K562 (cell line): ENCODE results near the gene COG3.

Experiments used
- CSDE1 ChIP-seq, 2 experiments: fragments of 450-650 bp; IDR thresholded peaks; 2 replicates each; pipeline ENCODE4 v1.6.1; 2016; ENCODE audit warnings: mild to moderate bottlenecking in 1 of 2
- PHF8 ChIP-seq: fragments of 200-600 bp; sonication (generic); IDR thresholded peaks from 2 replicates; pipeline ENCODE4 v1.6.1; 2012; ENCODE audit warnings: mixed run types, mild to moderate bottlenecking, inconsistent platforms, low read length, moderate library complexity, borderline replicate concordance
- POLR2A ChIP-seq: fragments of 450-650 bp; conservative IDR thresholded peaks from 2 replicates; pipeline ENCODE4 v1.6.1; 2016
- RAD21 ChIP-seq, 2 experiments: fragments of 250-450 bp in 1 of 2; fragments of 450-650 bp in 1 of 2; sonication (Bioruptor Pico) in 1 of 2; formaldehyde crosslinking in 1 of 2; IDR thresholded peaks in 1 of 2; conservative IDR thresholded peaks in 1 of 2; 2 replicates each; pipeline versions ENCODE4 v1.4.0 to v1.8.0; 2020 to 2022; ENCODE audit warnings: mild to moderate bottlenecking in 2 of 2, moderate library complexity in 1 of 2
- ZNF143 ChIP-seq: sonication (generic); formaldehyde crosslinking; IDR thresholded peaks from 2 replicates; pipeline ENCODE4 v1.9.0; 2022; ENCODE audit warnings: mild to moderate bottlenecking, missing genetic modification reagents
- TF ChIP-seq, protein P1 (sequence below), 2 experiments: fragments of 450-650 bp; IDR thresholded peaks; 2 replicates each; pipeline ENCODE4 v1.6.1; 2016; ENCODE audit warnings: mild to moderate bottlenecking in 2 of 2, borderline replicate concordance in 1 of 2, low read depth in 1 of 2, moderate library complexity in 1 of 2
- TF ChIP-seq, protein P2 (sequence below), 2 experiments: fragments of 450-650 bp in 1 of 2; sonication (generic) in 1 of 2; formaldehyde crosslinking in 1 of 2; IDR thresholded peaks; 2 replicates each; pipeline versions ENCODE4 v1.7.1 to v1.9.0; 2016 to 2022; ENCODE audit warnings: inconsistent platforms in 1 of 2, mild to moderate bottlenecking in 1 of 2, missing genetic modification reagents in 1 of 2

DNA sequence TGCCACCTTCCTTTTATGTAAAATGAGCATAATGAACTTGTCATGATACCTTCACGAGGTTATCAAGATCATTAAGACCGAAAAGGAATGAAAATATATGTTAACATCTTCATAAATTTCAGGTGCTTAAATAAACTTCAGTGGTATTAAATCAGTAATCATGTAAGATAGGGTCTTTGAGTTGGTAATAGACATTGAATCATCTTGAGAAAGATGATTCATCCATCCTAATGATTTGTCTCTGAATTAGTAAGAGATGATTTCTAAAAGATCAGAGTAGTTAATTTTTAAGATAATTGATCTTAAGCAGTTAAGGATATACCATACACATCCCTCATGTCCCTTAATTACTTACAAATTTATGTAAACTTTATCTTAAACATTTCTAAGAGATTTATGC is 52.0 kb downstream of the COG3 start:
- TF ChIP-seq PHF8 (no peak), RAD21 (CRISPR knock-in tag; conservative IDR thresholded peaks at IDR 0.05 in 1 of 2, IDR thresholded peaks at IDR 0.05 in 1 of 2) (no peak), ZNF143 (CRISPR knock-in tag) (no peak), CSDE1 (IDR thresholded peaks at IDR 0.05) (no peak), POLR2A (no peak)
- TF ChIP-seq, protein P1, sequence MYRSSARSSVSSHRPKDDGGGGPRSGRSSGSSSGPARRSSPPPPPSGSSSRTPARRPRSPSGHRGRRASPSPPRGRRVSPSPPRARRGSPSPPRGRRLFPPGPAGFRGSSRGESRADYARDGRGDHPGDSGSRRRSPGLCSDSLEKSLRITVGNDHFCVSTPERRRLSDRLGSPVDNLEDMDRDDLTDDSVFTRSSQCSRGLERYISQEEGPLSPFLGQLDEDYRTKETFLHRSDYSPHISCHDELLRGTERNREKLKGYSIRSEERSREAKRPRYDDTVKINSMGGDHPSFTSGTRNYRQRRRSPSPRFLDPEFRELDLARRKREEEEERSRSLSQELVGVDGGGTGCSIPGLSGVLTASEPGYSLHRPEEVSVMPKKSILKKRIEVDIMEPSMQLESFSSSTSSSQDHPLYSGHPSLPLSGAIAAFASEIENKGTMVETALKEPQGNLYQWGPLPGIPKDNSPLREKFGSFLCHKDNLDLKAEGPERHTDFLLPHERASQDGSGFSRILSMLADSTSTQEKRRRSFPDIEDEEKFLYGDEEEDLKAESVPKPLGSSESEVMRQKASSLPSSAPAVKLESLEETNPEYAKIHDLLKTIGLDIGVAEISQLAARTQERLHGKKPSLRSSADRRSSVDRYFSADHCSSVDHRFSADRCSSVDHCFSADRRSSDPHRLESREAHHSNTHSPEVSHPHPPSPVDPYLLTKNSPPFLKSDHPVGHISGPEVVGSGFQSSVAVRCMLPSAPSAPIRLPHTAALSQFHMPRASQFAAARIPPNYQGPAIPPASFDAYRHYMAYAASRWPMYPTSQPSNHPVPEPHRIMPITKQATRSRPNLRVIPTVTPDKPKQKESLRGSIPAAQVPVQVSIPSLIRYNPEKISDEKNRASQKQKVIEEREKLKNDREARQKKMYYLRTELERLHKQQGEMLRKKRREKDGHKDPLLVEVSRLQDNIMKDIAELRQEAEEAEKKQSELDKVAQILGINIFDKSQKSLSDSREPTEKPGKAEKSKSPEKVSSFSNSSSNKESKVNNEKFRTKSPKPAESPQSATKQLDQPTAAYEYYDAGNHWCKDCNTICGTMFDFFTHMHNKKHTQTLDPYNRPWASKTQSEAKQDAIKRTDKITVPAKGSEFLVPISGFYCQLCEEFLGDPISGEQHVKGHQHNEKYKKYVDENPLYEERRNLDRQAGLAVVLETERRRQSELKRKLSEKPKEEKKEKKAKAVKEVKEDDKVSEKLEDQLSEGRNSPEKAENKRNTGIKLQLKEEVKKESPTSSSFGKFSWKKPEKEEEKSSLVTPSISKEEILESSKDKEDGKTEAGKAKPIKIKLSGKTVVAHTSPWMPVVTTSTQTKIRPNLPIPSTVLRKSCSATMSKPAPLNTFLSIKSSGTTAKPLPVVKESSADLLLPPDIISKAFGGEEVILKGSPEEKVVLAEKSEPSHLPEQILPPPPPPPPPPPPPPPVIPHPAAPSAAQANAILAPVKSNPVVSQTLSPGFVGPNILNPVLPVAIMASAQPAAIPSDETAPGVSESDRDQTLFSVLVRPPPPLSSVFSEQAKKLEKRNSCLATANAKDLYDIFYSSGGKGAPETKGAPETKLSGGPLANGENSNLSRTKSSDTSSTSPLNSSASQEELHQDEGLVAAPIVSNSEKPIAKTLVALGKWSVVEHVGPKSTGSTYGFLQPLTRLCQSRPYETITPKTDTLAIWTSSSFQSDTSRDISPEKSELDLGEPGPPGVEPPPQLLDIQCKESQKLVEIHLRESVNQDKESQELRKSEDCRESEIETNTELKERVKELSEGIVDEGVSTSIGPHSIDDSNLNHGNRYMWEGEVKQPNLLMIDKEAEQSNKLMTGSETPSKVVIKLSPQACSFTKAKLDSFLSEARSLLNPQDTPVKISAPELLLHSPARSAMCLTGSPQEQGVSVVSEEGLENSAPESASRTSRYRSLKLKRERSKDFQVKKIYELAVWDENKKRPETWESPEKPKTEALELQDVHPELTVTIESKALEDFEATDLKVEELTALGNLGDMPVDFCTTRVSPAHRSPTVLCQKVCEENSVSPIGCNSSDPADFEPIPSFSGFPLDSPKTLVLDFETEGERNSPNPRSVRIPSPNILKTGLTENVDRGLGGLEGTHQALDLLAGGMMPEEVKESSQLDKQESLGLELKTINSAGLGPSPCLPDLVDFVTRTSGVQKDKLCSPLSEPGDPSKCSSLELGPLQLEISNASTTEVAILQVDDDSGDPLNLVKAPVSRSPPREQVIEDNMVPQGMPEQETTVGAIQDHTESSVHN (IDR thresholded peaks at IDR 0.05; ENCODE audit: borderline replicate concordance in 1 of 2, low read depth in 1 of 2), result no peak
- TF ChIP-seq, protein P2, sequence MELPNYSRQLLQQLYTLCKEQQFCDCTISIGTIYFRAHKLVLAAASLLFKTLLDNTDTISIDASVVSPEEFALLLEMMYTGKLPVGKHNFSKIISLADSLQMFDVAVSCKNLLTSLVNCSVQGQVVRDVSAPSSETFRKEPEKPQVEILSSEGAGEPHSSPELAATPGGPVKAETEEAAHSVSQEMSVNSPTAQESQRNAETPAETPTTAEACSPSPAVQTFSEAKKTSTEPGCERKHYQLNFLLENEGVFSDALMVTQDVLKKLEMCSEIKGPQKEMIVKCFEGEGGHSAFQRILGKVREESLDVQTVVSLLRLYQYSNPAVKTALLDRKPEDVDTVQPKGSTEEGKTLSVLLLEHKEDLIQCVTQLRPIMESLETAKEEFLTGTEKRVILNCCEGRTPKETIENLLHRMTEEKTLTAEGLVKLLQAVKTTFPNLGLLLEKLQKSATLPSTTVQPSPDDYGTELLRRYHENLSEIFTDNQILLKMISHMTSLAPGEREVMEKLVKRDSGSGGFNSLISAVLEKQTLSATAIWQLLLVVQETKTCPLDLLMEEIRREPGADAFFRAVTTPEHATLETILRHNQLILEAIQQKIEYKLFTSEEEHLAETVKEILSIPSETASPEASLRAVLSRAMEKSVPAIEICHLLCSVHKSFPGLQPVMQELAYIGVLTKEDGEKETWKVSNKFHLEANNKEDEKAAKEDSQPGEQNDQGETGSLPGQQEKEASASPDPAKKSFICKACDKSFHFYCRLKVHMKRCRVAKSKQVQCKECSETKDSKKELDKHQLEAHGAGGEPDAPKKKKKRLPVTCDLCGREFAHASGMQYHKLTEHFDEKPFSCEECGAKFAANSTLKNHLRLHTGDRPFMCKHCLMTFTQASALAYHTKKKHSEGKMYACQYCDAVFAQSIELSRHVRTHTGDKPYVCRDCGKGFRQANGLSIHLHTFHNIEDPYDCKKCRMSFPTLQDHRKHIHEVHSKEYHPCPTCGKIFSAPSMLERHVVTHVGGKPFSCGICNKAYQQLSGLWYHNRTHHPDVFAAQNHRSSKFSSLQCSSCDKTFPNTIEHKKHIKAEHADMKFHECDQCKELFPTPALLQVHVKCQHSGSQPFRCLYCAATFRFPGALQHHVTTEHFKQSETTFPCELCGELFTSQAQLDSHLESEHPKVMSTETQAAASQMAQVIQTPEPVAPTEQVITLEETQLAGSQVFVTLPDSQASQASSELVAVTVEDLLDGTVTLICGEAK (IDR thresholded peaks at IDR 0.05), result no peak
- TF ChIP-seq, protein P2 (CRISPR knock-in tag; IDR thresholded peaks at IDR 0.05), result no peak
